HG03064 (cell line): Measurements from ENCODE around the gene MRPL2.

Experiments
- ATAC-seq: cut with Tn5 transposase; IDR thresholded peaks from one replicate; pipeline ENCODE4 v1.9.1; 2021; ENCODE audit warnings: low read depth; ENCODE audit not compliant: unreplicated experiment

MRPL2 gene

DNA sequence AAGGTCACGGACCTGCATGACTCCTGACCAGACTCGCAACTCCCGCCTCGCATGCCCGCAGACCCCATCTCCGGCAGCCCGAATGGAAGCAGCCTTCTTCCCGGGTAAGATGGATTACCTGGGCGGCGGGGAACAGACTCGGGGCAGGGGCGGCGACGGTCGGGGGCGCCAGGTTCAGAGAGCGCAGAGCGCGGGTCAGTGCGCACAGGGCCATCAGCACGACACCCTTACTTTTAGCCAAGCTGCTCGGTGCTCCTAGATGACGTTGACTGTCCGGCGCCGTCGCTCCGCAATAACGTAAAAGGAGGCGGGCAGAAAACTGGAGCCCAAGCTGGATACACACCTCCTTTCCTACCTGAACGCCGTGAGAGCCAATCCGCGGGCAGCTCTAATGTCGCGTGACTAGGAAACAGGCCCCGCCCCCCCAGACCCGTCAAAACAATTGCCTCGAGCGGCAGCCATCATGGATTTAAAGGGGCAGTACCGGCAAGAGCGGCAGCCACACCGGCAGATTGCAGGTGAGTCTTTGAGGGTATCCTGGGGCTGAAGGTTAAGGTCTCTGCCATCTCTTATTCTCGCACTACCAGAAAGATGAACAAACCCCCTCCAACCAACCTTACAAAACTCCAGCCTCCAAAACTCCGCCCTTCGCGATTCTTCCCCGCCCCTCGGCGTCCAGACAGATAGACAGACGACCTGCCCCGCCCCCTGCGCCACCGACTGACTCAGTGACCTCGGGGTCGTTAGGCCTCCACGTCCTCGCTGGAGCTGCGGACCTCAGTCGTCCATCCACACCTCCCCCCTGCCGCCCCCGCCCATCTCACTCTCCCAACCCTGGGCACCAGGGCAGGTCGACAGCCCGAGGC lies at the start of gene MRPL2, which contains the start of gene KLC4:
Gene MRPL2, minus strand, starts transcription at position 267 of the 866 bp plus-strand sequence. Its CDS starts 53 bp downstream, at position 214.
Gene KLC4, plus strand, starts transcription at position 464 of the 866 bp plus-strand sequence. CDS start 1,705 bp downstream, outside the sequence.
- ATAC-seq: peak; percentile 85

- no peak for ATAC-seq
Measured at GRCh38 chr6:43107344-43108062, 48.3 kb upstream of the MRPL2 start.

GRCh38 chr6:43105538-43106222 lies 46.4 kb upstream of the MRPL2 start:
- ATAC-seq: no peak

GRCh38 chr6:43103253-43103876 lies 44.1 kb upstream of the MRPL2 start:
- ATAC-seq: no peak

DNA sequence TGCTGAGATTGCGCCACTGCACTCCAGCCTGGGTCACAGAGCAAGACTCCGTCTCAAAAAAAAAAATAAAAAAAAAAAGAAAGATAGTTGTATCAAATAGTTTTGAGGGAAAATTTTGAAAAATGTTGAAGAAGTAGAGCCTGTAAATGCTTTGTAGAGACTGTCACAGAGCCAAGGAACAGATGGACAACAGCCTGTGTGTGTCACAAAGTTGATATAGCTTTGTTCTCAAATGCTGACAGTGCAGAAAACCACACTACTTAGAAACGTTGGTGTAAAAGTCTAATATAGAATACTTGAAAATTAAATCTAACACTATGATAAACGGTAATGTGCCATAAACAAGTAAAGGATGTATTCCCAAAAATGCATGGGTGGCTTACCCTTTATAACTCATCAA lies 42.3 kb upstream of the MRPL2 start:
- no peak for ATAC-seq

- no peak for ATAC-seq
Measured at GRCh38 chr6:43097502-43097901, 38.3 kb upstream of the MRPL2 start.

DNA sequence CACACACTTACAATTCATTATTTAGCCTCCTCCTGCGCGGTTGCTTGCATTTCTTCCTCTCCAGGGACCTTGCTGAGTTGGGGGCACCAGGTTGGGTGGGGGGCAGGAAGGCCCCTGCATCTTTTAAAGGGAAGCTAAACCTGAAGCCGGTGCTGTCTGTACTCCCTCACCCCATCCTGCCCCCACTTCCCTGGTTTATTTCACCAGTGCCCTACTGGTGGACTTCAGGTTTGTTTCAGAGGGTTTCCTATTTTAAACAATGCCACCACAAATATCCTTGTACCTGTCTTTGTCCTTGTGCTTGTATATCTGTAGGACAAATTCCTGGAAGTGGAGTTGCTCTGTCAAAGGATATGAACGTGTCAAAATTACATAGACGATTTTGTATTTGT lies 37.9 kb upstream of the MRPL2 start:
- ATAC-seq: no peak

DNA sequence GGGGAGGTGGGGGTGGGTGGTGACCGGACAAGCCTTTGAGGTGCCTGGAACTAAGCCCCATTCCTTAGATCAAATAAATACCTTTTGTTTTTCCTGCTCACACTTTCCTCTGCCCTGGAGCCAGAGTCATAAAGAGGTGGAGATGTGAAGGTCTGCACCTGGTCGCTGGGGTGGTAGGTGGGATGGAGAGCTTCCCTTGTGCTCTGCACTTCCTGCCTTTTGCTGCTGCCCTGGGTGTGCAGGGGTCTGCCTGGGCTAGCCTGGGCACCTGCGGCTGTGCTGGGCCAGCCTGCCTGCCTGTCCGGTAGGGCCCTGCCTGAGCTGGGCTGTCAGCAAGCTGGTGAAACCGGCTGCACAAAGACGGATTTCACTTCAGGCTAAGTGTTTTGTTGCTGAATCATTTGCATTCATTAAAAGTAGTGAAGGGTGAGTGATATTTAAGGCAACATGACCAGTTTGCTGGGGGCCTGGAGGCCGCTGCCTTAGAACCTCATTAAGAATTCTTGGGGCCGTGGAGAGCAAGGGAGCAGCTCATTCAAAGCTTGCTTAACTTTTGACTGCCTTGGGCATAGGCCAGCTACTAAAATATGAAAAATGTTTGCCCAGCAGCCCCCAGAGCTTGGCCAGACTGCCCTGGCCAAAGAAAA lies 37.3 kb upstream of the MRPL2 start:
- ATAC-seq: no peak

DNA sequence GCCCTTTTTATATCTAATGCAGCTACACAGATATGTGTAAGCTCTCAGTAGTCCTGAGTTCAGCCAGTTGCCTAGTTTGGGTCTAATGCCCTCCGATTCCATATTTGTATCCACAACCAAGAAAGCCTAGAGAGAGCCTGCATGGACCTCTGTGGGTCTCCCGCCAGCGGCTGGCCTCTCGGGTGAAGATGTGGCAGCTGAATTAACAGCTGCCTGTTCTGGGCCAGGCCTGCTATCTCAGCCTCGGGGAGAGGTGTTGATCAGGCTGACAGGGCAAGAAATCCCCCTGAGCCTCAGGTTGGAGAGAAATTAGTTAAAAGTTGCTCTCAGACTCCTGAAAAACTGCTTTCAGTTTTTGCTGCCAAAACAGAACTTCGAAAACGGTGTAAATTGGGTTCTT lies 36.7 kb upstream of the MRPL2 start:
- no peak for ATAC-seq

DNA sequence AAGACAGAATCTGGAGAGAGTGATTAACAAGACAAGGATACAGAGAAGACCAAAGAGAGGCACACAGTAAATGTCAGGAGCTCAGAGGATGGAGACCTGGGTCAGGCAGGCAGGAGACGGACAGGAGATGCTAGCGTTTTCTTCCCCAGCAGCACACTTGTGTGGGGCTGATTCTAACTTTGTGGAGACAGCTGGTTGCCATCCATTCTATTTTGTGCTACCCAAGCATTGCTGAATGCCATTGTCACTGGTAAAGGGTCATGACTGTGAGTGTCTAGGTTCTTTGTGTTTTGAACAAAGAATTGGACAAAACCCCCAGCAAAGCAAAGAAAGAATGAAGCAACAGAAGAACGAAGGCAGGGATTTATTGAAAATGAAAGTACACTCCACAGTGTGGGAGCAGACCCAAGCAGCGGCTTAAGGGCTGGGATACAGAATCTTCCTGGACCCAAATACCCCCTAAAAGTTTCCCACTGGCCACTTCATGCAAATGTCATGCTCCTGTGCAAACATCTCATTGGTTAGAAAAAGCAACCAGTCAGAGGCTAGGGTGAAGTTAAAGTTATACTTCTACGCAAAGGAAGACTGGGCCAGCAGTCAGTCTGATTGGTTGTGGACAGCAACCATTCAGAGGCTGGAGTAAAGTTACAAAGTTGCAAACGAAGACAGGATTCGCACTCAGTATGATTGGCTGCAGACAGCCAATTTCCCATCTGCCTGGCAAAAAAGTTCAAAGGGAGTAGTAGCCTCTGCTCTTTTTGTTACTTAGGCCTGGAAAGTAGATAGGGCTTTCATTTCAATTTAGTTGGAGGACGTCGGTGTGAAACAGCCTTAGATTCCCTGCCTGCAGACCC lies 34.4 kb upstream of the MRPL2 start:
- no peak for ATAC-seq

DNA sequence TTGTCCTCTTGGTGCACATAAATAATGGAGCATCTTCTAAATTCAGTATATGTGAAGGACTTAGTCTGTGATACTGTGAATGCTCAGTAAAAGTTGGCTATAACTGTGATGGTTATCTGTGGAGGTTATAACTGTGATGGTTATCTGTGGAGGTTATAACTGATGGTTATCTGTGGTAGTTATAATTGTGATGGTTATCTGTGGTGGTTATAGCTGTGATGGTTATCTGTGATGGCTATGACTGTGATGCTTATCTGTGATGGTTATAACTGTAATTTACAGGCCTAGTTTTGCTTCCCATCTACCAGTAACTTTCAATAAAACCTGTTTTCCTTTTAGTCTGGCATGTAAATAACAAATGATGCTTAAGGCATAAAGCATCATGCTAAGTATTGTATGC lies 33.4 kb upstream of the MRPL2 start:
- no peak for ATAC-seq

DNA sequence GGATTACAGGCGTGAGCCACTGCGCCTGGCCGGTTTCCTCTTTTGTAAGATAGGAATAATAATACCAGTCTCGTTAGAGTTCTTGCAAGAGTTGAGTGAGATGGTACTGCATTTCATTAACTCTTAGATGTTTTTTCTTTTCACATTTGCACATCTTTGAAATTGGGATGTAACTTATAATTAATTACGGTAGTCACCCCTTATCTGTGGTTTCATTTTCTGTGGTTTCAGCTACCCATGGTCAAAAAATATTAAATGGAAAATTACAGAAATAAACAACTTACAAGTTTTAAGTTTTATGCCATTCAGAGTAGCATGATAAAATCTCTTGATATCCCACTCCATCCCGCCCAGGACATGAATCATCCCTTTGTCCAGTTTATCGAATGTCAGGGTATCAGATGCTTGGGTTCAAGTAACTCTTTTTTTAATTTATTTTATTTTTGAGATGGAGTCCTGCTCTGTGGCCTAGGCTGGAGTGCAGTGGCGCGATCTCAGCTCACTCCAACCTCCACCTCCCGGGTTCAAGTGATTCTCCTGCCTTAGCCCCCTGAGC lies 32.3 kb upstream of the MRPL2 start:
- ATAC-seq: no peak

GRCh38 chr6:43091020-43091419 lies 31.8 kb upstream of the MRPL2 start:
- no peak for ATAC-seq

- no peak for ATAC-seq
Measured at GRCh38 chr6:43090559-43090956, 31.3 kb upstream of the MRPL2 start.

- ATAC-seq: no peak
Measured at GRCh38 chr6:43089874-43090558, 30.8 kb upstream of the MRPL2 start.

- no peak for ATAC-seq
Measured at GRCh38 chr6:43089467-43089866, 30.2 kb upstream of the MRPL2 start.

DNA sequence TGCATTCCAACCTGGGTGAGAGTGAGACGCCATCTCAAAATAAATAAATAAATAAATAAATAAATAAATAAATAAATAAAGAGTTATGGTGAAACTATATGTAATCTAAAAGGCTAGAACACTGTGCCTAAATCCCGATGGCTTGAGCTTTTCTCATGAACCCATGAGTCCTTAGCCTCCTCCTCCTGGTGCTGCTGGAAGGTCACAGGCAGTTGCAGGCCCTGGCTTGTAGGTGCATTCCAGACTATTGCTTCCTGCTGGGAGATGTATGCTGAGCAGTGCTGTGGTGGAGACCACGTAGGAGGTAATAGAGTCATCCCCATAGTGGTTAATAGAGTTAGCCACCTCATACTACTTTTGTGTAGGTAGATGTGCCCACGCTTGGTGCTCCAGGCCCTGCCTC lies 29.4 kb upstream of the MRPL2 start:
- ATAC-seq: no peak

- ATAC-seq: no peak
Measured at GRCh38 chr6:43086022-43086658, 26.9 kb upstream of the MRPL2 start.
